ENCODE data around the gene RESF1. TPM values are rescaled to one million over a fixed set of nuclear protein-coding genes. Genes with fewer than 3 reads are reported as not detected.

RESF1 gene
- total RNA-seq, 1 donor from 2014 or later = 16.9 TPM

GRCh38 chr12:31923063-31923412 lies 36.2 kb upstream of the RESF1 start:
- Mint-ChIP-seq H3K27me3 (ENCODE audit: low read depth) (no peaks in the 10 kb centered on the region), H3K9me3 (ENCODE audit: low read depth) (peaks cover 25% of the 10 kb centered on the region), H3K4me3 (ENCODE audit: unreplicated experiment) (no peak overlapping the region), H3K4me1 (ENCODE audit: low read depth) (peaks cover 6% of the 10 kb centered on the region), H3K27ac (ENCODE audit: unreplicated experiment) (no peak overlapping the region), H3K36me3 (ENCODE audit: low read depth) (peaks cover 7% of the 10 kb centered on the region)
- DNase-seq (ENCODE audit: low spot score) = no peak
- TF ChIP-seq CTCF (IDR thresholded peaks at IDR 0.05) = no peak

GRCh38 chr12:31928246-31929026 lies 30.8 kb upstream of the RESF1 start:
- Mint-ChIP-seq H3K36me3 (ENCODE audit: low read depth) (peaks cover under 1% of the 10 kb centered on the region), H3K27ac (ENCODE audit: unreplicated experiment) (no peak overlapping the region), H3K4me3 (ENCODE audit: unreplicated experiment) (no peak overlapping the region), H3K9me3 (ENCODE audit: low read depth) (peaks cover 14% of the 10 kb centered on the region), H3K27me3 (ENCODE audit: low read depth) (no peaks in the 10 kb centered on the region), H3K4me1 (ENCODE audit: low read depth) (peaks cover 6% of the 10 kb centered on the region)
- no peak for DNase-seq (ENCODE audit: low spot score)
- TF ChIP-seq CTCF (IDR thresholded peaks at IDR 0.05) = no peak

- no peak for DNase-seq (ENCODE audit: low spot score)
- Mint-ChIP-seq H3K4me3 (ENCODE audit: unreplicated experiment) (no peak overlapping the region), H3K36me3 (ENCODE audit: low read depth) (no peaks in the 10 kb centered on the region), H3K27ac (ENCODE audit: unreplicated experiment) (no peak overlapping the region), H3K9me3 (ENCODE audit: low read depth) (peaks cover 8% of the 10 kb centered on the region), H3K4me1 (ENCODE audit: low read depth) (peaks cover 6% of the 10 kb centered on the region), H3K27me3 (ENCODE audit: low read depth) (no peaks in the 10 kb centered on the region)
- TF ChIP-seq CTCF (IDR thresholded peaks at IDR 0.05) = no peak
These were observed 30.1 kb upstream of the RESF1 start for GRCh38 chr12:31929027-31929526.

- no peak for TF ChIP-seq CTCF (IDR thresholded peaks at IDR 0.05)
- H3K4me3 Mint-ChIP-seq (ENCODE audit: unreplicated experiment) = no peak overlapping the region
- H3K4me1 Mint-ChIP-seq (ENCODE audit: low read depth) = no peaks in the 10 kb centered on the region
- H3K36me3 Mint-ChIP-seq (ENCODE audit: low read depth) = no peaks in the 10 kb centered on the region
- no peak for DNase-seq (ENCODE audit: low spot score)
- H3K9me3 Mint-ChIP-seq (ENCODE audit: low read depth) = peaks cover 8% of the 10 kb centered on the region
- H3K27me3 Mint-ChIP-seq (ENCODE audit: low read depth) = no peaks in the 10 kb centered on the region
- no peak overlapping the region for H3K27ac Mint-ChIP-seq (ENCODE audit: unreplicated experiment)
These were observed 27.2 kb upstream of the RESF1 start for GRCh38 chr12:31931796-31932715.

GRCh38 chr12:31944299-31944698 lies 14.9 kb upstream of the RESF1 start:
- no peak for TF ChIP-seq CTCF (IDR thresholded peaks at IDR 0.05)
- no peak overlapping the region for H3K4me3 Mint-ChIP-seq (ENCODE audit: unreplicated experiment)
- peaks cover 20% of the 10 kb centered on the region for H3K9me3 Mint-ChIP-seq (ENCODE audit: low read depth)
- H3K27me3 Mint-ChIP-seq (ENCODE audit: low read depth) = no peaks in the 10 kb centered on the region
- H3K36me3 Mint-ChIP-seq (ENCODE audit: low read depth) = peaks cover 12% of the 10 kb centered on the region
- H3K27ac Mint-ChIP-seq (ENCODE audit: unreplicated experiment) = no peak overlapping the region
- DNase-seq (ENCODE audit: low spot score) = no peak
- no peaks in the 10 kb centered on the region for H3K4me1 Mint-ChIP-seq (ENCODE audit: low read depth)

Measured in chondrocyte (in vitro differentiated cells).